NT2/D1 (cell line): ENCODE data around the gene TMUB1.

Experiments used
- DNase-seq: peaks from one replicate; pipeline ENCODE4 v3.0.0-alpha.2; 2011; ENCODE audit warnings: low read depth, low spot score
- H3K27me3 ChIP-seq: 2 replicates; pipeline ENCODE4 v1.6.0; 2011; ENCODE audit warnings: mild to moderate bottlenecking; ENCODE audit not compliant: insufficient read length, insufficient read depth
- H3K36me3 ChIP-seq: 2 replicates; pipeline ENCODE4 v1.6.1; 2011; ENCODE audit warnings: mild to moderate bottlenecking, low read length, mixed read lengths; ENCODE audit not compliant: insufficient read depth, insufficient read length
- H3K4me1 ChIP-seq: 2 replicates; pipeline ENCODE4 v1.5.1; 2011; ENCODE audit not compliant: insufficient read depth, insufficient read length
- H3K4me3 ChIP-seq: 2 replicates; pipeline ENCODE4 v1.5.1; 2011; ENCODE audit warnings: low read depth; ENCODE audit not compliant: insufficient read length
- H3K9ac ChIP-seq: 2 replicates; pipeline ENCODE4 v1.6.0; 2011; ENCODE audit warnings: low read depth; ENCODE audit not compliant: insufficient read length
- H3K9me3 ChIP-seq: 2 replicates; pipeline ENCODE4 v1.5.1; 2011; ENCODE audit warnings: mild to moderate bottlenecking, low read length; ENCODE audit not compliant: insufficient read depth
- SUZ12 ChIP-seq: IDR thresholded peaks from 2 replicates; pipeline ENCODE4 v1.6.1; 2011; ENCODE audit not compliant: insufficient read length, insufficient read depth; ENCODE audit errors: extremely low read depth
- YY1 ChIP-seq: IDR thresholded peaks from 2 replicates; pipeline ENCODE4 v1.6.1; 2011; ENCODE audit not compliant: insufficient read length, insufficient read depth
- ZNF274 ChIP-seq: IDR thresholded peaks from 2 replicates; pipeline ENCODE4 v1.6.1; 2011; ENCODE audit warnings: mild to moderate bottlenecking, low read depth, low read length

Gene TMUB1

DNA sequence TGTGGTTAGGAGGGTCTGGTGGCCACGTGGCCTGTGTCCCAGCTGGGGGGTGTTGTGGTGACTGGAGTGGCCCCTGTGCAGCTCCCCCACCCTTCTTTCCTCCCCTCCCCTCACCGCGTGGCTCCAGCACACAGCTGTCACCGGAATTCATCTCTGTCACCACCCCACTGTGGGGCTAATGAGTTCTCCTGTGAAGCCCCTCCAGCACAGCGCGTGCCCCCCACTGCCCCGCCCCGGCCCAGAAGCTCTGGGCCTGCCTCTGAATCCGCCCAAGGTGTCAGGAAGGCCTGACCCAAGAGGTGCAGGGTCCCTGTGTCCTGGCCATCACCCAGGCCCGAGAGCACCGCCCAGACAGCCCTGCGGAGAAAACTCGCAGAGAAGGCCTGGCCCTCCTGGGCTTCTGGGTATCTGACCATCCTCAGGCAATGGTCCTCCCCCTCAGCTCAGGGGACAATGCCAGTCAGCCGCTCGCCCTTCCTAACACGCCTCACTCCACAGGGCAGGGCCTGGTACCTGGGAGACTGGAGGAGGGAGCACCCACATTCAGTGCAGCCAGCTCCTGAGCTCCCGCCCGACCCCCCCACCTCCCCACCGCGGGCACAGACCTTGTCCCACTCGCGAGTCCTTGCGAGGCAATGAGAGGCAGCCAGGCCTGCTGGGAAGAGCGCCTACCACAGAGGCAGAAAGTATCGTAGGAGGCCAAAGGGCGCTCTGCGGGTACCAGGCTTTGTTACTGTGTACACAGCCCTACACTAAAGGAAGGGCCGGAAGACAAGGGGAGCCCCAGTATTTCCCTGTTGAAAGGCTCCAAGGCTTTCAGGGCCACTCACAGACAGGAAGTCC, 46.0 kb upstream of the TMUB1 start:
- H3K27me3 ChIP-seq: no peaks in the 10 kb centered on the region
- DNase-seq: no peak
- H3K4me1 ChIP-seq: peaks cover 16% of the 10 kb centered on the region
- no peak for TF ChIP-seq SUZ12
- peaks cover 83% of the 10 kb centered on the region for H3K36me3 ChIP-seq
- no peak overlapping the region for H3K4me3 ChIP-seq
- H3K9ac ChIP-seq: no peak overlapping the region
- H3K9me3 ChIP-seq: peaks cover 5% of the 10 kb centered on the region; the same call in 1 of the 2 replicates

DNA sequence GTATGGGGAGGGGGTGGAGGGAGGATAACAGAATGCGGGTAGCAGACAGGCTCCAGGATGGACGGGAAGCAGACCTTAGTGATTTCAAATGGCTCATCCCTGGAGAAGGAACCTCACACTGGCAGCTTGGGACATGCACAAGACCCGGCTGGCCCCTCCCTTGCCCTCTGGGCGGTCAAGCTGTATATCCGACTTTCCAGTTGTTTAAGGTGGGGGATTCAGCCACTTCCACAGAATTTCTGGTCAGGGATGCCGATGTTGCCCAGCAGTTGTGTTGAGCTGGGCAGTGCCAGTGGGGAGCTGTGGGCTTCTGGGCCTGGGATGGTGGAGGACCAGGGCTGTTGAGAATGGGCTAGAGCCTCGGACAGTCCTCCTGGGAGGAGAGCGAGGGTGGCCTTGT, 45.4 kb upstream of the TMUB1 start:
- H3K4me3 ChIP-seq: no peak overlapping the region
- H3K4me1 ChIP-seq: peaks cover 16% of the 10 kb centered on the region
- TF ChIP-seq ZNF274 (no peak), SUZ12 (no peak), YY1 (no peak)
- peaks cover 83% of the 10 kb centered on the region for H3K36me3 ChIP-seq
- no peak for DNase-seq
- no peaks in the 10 kb centered on the region for H3K27me3 ChIP-seq
- H3K9me3 ChIP-seq: peaks cover 12% of the 10 kb centered on the region; the same call in 1 of the 2 replicates
- H3K9ac ChIP-seq: no peak overlapping the region

DNA sequence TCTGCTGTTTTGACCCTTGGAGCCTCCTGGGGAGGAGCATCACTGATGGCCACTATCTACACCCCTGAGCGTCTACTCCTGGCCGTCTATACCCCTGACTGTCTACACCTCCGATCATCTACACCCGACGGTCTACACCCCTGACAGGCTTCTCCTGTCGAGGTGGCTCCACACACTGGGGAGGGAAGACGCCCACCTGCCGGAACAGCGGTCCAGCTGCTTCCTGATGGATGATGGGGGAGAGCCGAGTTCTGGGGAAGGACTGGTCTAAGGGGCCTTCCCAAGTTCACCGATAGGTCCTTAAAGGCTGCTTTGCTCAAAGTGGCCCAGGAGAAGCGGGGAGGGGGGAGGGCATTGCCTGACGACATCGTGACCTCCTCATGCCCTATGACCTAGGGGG, 44.9 kb upstream of the TMUB1 start:
- Histone ChIP-seq H3K36me3 (peaks cover 86% of the 10 kb centered on the region), H3K4me3 (no peak overlapping the region), H3K9ac (peak overlapping the region; percentile 11), H3K4me1 (peaks cover 16% of the 10 kb centered on the region), H3K27me3 (no peaks in the 10 kb centered on the region), H3K9me3 (peaks cover 17% of the 10 kb centered on the region; the same call in 1 of the 2 replicates)
- DNase-seq: no peak
- TF ChIP-seq YY1 (no peak), ZNF274 (no peak), SUZ12 (no peak)

DNA sequence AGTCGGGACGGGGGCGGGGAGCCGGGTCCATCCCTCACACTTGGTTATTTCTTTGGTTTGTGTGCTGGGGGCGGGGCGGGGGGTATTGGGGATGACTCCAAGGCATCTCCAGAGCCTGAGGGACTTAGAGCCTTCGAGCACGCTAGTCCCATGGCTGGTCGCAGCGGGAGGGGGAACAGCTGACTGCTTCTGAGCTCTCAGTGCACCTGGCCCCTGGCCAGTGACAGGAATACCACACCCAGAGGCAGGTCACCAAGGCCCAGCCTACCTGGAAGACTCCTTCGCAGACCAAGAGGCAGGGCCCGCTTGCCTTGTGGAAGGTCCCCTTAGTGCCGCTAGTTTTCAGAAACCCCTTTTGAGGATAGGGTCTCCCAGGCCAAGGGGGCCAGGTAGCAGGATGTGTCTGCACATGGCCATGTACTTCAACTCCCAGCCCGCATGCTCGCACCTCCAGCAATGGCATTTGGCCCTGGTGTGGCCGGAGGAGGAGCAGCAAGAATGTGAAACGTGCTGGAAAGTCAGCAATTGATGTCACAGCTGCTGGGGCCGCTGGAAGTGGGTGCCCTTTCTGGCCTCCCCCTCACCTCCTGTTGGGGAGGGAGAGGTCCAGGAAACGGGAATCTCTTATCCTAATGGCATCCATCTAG, 43.3 kb upstream of the TMUB1 start:
- no peak for DNase-seq
- Histone ChIP-seq H3K36me3 (peaks cover 85% of the 10 kb centered on the region), H3K9ac (peak overlapping the region; percentile 56), H3K4me3 (peak overlapping the region; percentile 21), H3K27me3 (no peaks in the 10 kb centered on the region), H3K4me1 (peaks cover 16% of the 10 kb centered on the region), H3K9me3 (peaks cover 18% of the 10 kb centered on the region; the same call in 1 of the 2 replicates)
- TF ChIP-seq SUZ12 (no peak), YY1 (no peak), ZNF274 (no peak)

DNA sequence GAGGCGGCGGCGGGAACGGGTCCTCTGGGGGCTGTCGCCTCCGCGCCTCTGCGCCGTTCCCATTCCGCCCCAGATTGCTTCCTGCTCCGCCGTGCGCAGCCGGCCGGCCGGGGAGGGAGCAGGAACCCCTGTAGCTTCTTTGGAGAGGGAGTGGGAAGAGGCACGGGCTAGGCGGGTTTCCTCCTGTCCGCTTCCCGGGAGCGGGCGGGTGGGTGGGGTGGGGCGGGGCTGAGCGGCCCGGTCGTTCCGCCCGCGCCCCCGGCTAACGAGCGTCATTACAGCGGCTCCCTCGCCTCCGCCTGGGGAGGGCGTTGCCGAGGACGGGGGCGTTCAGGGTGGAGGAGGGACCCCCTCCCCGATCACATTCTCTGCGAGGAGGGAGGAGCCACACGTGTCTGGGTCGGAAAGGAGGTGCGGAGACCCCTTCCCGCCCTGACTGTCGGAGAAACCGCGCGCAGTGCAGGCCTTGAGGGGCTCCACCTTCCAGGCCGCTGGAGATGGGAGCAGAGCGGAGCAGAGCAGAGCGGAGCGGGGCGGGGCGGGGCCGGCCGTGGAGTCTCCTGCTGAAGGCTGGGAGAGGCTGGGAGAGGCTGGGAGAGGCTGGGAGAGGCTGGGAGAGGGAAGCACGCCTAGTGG, 42.7 kb upstream of the TMUB1 start:
- H3K4me1 ChIP-seq: peaks cover 16% of the 10 kb centered on the region
- no peak for TF ChIP-seq YY1
- H3K4me3 ChIP-seq: peak overlapping the region; percentile 30
- H3K9ac ChIP-seq: peak overlapping the region; percentile 70
- peaks cover 18% of the 10 kb centered on the region; the same call in 1 of the 2 replicates for H3K9me3 ChIP-seq
- no peaks in the 10 kb centered on the region for H3K27me3 ChIP-seq
- DNase-seq: no peak
- peaks cover 85% of the 10 kb centered on the region for H3K36me3 ChIP-seq

DNA sequence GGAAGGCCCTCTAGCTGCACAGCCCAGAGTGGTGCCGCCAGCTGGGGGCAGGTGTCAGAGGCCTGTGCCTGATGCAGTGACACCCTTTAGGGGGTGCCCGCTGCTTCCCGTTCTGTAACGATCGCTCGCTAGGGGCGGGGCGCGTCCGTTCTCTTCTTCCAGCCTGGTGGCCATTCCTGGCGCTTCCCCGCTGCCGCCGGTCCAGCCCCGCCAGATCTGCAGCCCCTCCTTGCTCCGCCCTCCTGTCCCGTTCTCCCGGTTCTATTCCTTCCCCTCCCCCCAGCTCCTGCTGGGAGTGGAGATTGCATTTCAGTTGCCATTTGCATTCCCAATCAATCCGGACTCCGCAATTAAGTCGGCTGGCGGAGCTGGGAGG, 42.2 kb upstream of the TMUB1 start:
- peak overlapping the region; percentile 0 for H3K9ac ChIP-seq
- H3K4me3 ChIP-seq: peak overlapping the region; percentile 5
- H3K9me3 ChIP-seq: peaks cover 18% of the 10 kb centered on the region; the same call in 1 of the 2 replicates
- H3K4me1 ChIP-seq: peaks cover 14% of the 10 kb centered on the region
- H3K36me3 ChIP-seq: peaks cover 85% of the 10 kb centered on the region
- TF ChIP-seq SUZ12 (no peak), YY1 (no peak), ZNF274 (no peak)
- no peaks in the 10 kb centered on the region for H3K27me3 ChIP-seq
- DNase-seq: no peak

DNA sequence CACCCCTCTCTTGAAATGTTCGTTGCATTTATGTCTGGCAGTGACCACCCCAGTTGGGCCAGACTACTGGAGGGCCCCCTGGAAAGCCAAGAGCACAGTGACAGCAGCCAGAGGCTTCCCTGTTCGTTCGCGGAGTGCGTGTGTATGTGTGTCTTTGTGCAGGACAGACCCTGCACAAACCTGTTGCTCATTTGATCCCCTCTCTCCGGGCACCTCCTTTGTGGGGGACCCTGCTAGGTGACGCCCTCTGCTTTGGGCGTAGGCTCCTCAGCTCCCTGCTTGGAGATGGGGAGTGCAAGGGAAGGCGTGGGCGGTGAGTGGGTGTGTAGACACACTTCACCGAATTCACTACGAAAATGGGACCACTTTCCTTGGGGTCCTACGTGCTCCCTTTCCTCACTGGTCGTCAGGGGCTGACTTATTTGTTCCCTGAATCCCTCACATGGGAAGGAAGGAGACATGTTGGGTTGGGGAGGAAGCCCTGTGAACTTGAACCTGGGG, 41.7 kb upstream of the TMUB1 start:
- Histone ChIP-seq H3K9me3 (peaks cover 18% of the 10 kb centered on the region; the same call in 1 of the 2 replicates), H3K4me3 (peak overlapping the region; percentile 5), H3K27me3 (no peaks in the 10 kb centered on the region), H3K9ac (peak overlapping the region; percentile 0), H3K36me3 (peaks cover 85% of the 10 kb centered on the region), H3K4me1 (peaks cover 14% of the 10 kb centered on the region)
- DNase-seq: no peak
- no peak for TF ChIP-seq YY1
- TF ChIP-seq ZNF274: no peak
- no peak for TF ChIP-seq SUZ12
